ENCODE data around the gene ADNP. TPM values are rescaled to one million over a fixed set of nuclear protein-coding genes. Genes with fewer than 3 reads are reported as not detected.

The ADNP gene
- total and polyA plus RNA-seq, 2 experiments from 2014 or later = 13.1 to 43.7 TPM

- Histone ChIP-seq H3K9me2 (replicated peaks; ENCODE audit: insufficient read depth) (no peaks in the 10 kb centered on the region), H3K4me1 (ENCODE audit: insufficient read depth) (peaks cover 5% of the 10 kb centered on the region), H3K79me2 (no peaks in the 10 kb centered on the region), H3K27me3 (no peaks in the 10 kb centered on the region), H3K36me3 (replicated peaks; ENCODE audit: insufficient read depth, low read depth) (no peaks in the 10 kb centered on the region), H3K4me2 (no peak overlapping the region), H2AFZ (no peak overlapping the region), H3K9me3 (ENCODE audit: low read depth) (no peaks in the 10 kb centered on the region), H3K4me3 (no peak overlapping the region), H3K27ac (no peak overlapping the region), H4K20me1 (ENCODE audit: insufficient read depth, poor library complexity, severe bottlenecking) (no peaks in the 10 kb centered on the region)
- no peak for DNase-seq (ENCODE audit: low spot score)
- WGBS (ENCODE audit: low lambda C conversion rate, missing lambda C conversion rate) = 91% methylated on average over 9 of the region's 9 CpGs
- no peak for TF ChIP-seq EZH2 (IDR thresholded peaks at IDR 0.05; ENCODE audit: borderline replicate concordance)
- TF ChIP-seq EZH2phosphoT487 (IDR thresholded peaks at IDR 0.05; ENCODE audit: low read depth, severe bottlenecking, unreplicated experiment) = no peak
- no peak for TF ChIP-seq CTCF (IDR thresholded peaks at IDR 0.05; ENCODE audit: poor library complexity)
Measured at GRCh38 chr20:50844430-50845100, 86.7 kb downstream of the ADNP start.

- no peaks in the 10 kb centered on the region for H3K79me2 ChIP-seq
- DNase-seq (ENCODE audit: low spot score) = no peak
- H3K9me2 ChIP-seq (replicated peaks; ENCODE audit: insufficient read depth) = no peaks in the 10 kb centered on the region
- H3K4me2 ChIP-seq = no peak overlapping the region
- no peaks in the 10 kb centered on the region for H4K20me1 ChIP-seq (ENCODE audit: insufficient read depth, poor library complexity, severe bottlenecking)
- no peak overlapping the region for H2AFZ ChIP-seq
- no peaks in the 10 kb centered on the region for H3K27me3 ChIP-seq
- no peaks in the 10 kb centered on the region for H3K36me3 ChIP-seq (replicated peaks; ENCODE audit: insufficient read depth, low read depth)
- 96% methylated on average over 9 of the region's 9 CpGs for WGBS (ENCODE audit: low lambda C conversion rate, missing lambda C conversion rate)
- peaks cover under 1% of the 10 kb centered on the region for H3K4me1 ChIP-seq (ENCODE audit: insufficient read depth)
- no peak overlapping the region for H3K27ac ChIP-seq
- no peak for TF ChIP-seq CTCF (IDR thresholded peaks at IDR 0.05; ENCODE audit: poor library complexity)
- H3K4me3 ChIP-seq = no peak overlapping the region
- H3K9me3 ChIP-seq (ENCODE audit: low read depth) = no peaks in the 10 kb centered on the region
Measured at GRCh38 chr20:50843331-50844276, 87.6 kb downstream of the ADNP start.

GRCh38 chr20:50842821-50843220, 88.4 kb downstream of the ADNP start:
- H3K79me2 ChIP-seq = no peaks in the 10 kb centered on the region
- peaks cover 3% of the 10 kb centered on the region for H3K4me1 ChIP-seq (ENCODE audit: insufficient read depth)
- H3K36me3 ChIP-seq (replicated peaks; ENCODE audit: insufficient read depth, low read depth) = no peaks in the 10 kb centered on the region
- H2AFZ ChIP-seq = no peak overlapping the region
- TF ChIP-seq EZH2phosphoT487 (IDR thresholded peaks at IDR 0.05; ENCODE audit: low read depth, severe bottlenecking, unreplicated experiment) (no peak), CTCF (IDR thresholded peaks at IDR 0.05; ENCODE audit: poor library complexity) (no peak), EZH2 (IDR thresholded peaks at IDR 0.05; ENCODE audit: borderline replicate concordance) (no peak)
- no peak for DNase-seq (ENCODE audit: low spot score)
- H4K20me1 ChIP-seq (ENCODE audit: insufficient read depth, poor library complexity, severe bottlenecking) = no peaks in the 10 kb centered on the region
- WGBS (ENCODE audit: low lambda C conversion rate, missing lambda C conversion rate) = 85% methylated on average over 5 of the region's 5 CpGs
- H3K27ac ChIP-seq = no peak overlapping the region
- H3K4me2 ChIP-seq = no peak overlapping the region
- no peaks in the 10 kb centered on the region for H3K9me2 ChIP-seq (replicated peaks; ENCODE audit: insufficient read depth)
- H3K27me3 ChIP-seq = no peaks in the 10 kb centered on the region
- no peaks in the 10 kb centered on the region for H3K9me3 ChIP-seq (ENCODE audit: low read depth)
- no peak overlapping the region for H3K4me3 ChIP-seq

Small RNA genes lying within 50 kb of the gene (small RNA-seq; reads per million reads assigned to genes)
- gene TMSB4XP6 = not detected

Other genes with a start within 250 kb of the ADNP start
- 4.3 and 5.6 TPM in 2 replicates for gene RIPOR3, start 239.9 kb downstream of the ADNP start, total RNA-seq
- 5.7 and 10.3 TPM in 2 replicates for gene RIPOR3, start 239.9 kb downstream of the ADNP start, polyA plus RNA-seq
- gene PARD6B, start 199.9 kb downstream of the ADNP start, total RNA-seq = 38.5 and 41.0 TPM in 2 replicates
- 14.6 and 16.1 TPM in 2 replicates for gene PARD6B, start 199.9 kb downstream of the ADNP start, polyA plus RNA-seq
- gene BCAS4, start 136.4 kb downstream of the ADNP start, total RNA-seq = 5.6 and 12.5 TPM in 2 replicates
- gene BCAS4, start 136.4 kb downstream of the ADNP start, polyA plus RNA-seq = 18.0 and 21.6 TPM in 2 replicates
- 84.3 and 85.0 TPM in 2 replicates for gene DPM1, start 27.1 kb upstream of the ADNP start, total RNA-seq
- gene DPM1, start 27.1 kb upstream of the ADNP start, polyA plus RNA-seq = 72.9 and 77.8 TPM in 2 replicates
- gene MOCS3, start 27.4 kb upstream of the ADNP start, total RNA-seq = 7.7 and 8.6 TPM in 2 replicates
- 4.0 and 5.5 TPM in 2 replicates for gene MOCS3, start 27.4 kb upstream of the ADNP start, polyA plus RNA-seq
- gene KCNG1, start 91.7 kb upstream of the ADNP start, total RNA-seq = 26.1 and 28.7 TPM in 2 replicates
- 34.6 and 45.8 TPM in 2 replicates for gene KCNG1, start 91.7 kb upstream of the ADNP start, polyA plus RNA-seq